DND-41 (cell line): Measurements from ENCODE around the gene SOX18.
"Not testable (repeated sequence)": the region's sequence is repeated elsewhere in the genome, so short reads cannot be mapped to it uniquely, and the experiment has no call there.

Experiments used
- ATAC-seq: fragments of 200-7000 bp; cut with Tn5 transposase; 3 replicates; pipeline ENCODE4 v1.9.1; 2021; ENCODE audit warnings: low read depth; ENCODE audit not compliant: insufficient read depth
- DNase-seq: peaks from one replicate; pipeline ENCODE4 v3.0.0-alpha.2; 2020
- H2AFZ ChIP-seq: 2 replicates; pipeline ENCODE4 v1.6.0; 2012; ENCODE audit warnings: low read depth, low read length
- H3K27ac ChIP-seq: 2 replicates; pipeline ENCODE4 v1.5.1; 2012; ENCODE audit warnings: low read length, inconsistent platforms
- H3K27me3 ChIP-seq: fragments of 200-600 bp; sonication (generic); 2 replicates; pipeline ENCODE4 v1.6.0; 2012; ENCODE audit warnings: low read length, mild to moderate bottlenecking, inconsistent platforms; ENCODE audit not compliant: insufficient read depth, poor library complexity
- H3K36me3 ChIP-seq: 2 replicates; pipeline ENCODE4 v1.5.1; 2012; ENCODE audit warnings: low read length, inconsistent platforms; ENCODE audit not compliant: insufficient read depth
- H3K4me1 ChIP-seq: 2 replicates; pipeline ENCODE4 v1.5.1; 2012; ENCODE audit warnings: mild to moderate bottlenecking, low read length; ENCODE audit not compliant: insufficient read depth
- H3K4me2 ChIP-seq: 2 replicates; pipeline ENCODE4 v1.6.0; 2012; ENCODE audit warnings: mild to moderate bottlenecking, moderate library complexity, low read length, inconsistent platforms; ENCODE audit not compliant: insufficient read depth
- H3K4me3 ChIP-seq, 2 experiments: fragments of 200-600 bp in 1 of 2; shearing (Covaris generic) in 1 of 2; 2 replicates each; pipeline ENCODE4 v1.5.1; 2012 to 2016; ENCODE audit warnings: inconsistent platforms in 2 of 2, low read length in 2 of 2, mild to moderate bottlenecking in 2 of 2, low read depth in 1 of 2, moderate library complexity in 1 of 2
- H3K79me2 ChIP-seq: 2 replicates; pipeline ENCODE4 v1.6.0; 2012; ENCODE audit warnings: low read length, inconsistent platforms; ENCODE audit not compliant: insufficient read depth
- H3K9ac ChIP-seq: 2 replicates; pipeline ENCODE4 v1.6.0; 2012; ENCODE audit warnings: low read depth, mild to moderate bottlenecking, inconsistent platforms, low read length, moderate library complexity
- H3K9me3 ChIP-seq: 2 replicates; pipeline ENCODE4 v1.5.1; 2012; ENCODE audit warnings: low read length, moderate library complexity, mild to moderate bottlenecking, inconsistent platforms; ENCODE audit not compliant: insufficient read depth, severe bottlenecking
- H4K20me1 ChIP-seq: 2 replicates; pipeline ENCODE4 v1.6.0; 2012; ENCODE audit warnings: low read length; ENCODE audit not compliant: insufficient read depth
- EZH2 ChIP-seq: IDR thresholded peaks from 3 replicates; pipeline ENCODE4 v1.6.1; 2012; ENCODE audit warnings: borderline replicate concordance, low read depth, mild to moderate bottlenecking, moderate library complexity, low read length, inconsistent platforms; ENCODE audit not compliant: severe bottlenecking
- TF ChIP-seq, protein P1 (sequence below): IDR thresholded peaks from 2 replicates; pipeline ENCODE4 v1.5.1; 2012; ENCODE audit warnings: borderline replicate concordance, low read length, moderate library complexity, mild to moderate bottlenecking; ENCODE audit not compliant: poor library complexity, severe bottlenecking; ENCODE audit errors: extremely low read depth

Gene SOX18

DNA sequence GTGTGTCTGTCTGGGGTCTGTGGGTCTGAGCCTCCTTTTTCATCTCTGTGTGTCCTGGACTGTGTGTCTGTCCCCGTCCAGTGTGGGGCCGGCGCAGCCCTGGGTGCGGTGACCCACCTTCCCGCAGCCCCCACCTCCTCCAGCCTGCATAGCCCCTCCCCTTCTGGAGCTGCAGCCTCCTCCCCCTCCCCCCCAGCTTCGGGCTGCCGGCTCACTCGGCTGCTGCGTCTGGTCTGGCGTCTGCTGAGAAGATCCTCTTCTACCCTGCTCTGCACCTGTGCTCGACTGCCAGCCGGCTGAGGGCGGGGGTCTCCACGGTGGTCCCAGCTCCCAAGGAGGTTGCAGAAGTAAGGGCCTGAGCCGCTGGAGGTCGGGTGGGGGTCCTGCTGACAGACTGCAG lies 42.3 kb upstream of the SOX18 start:
- peaks cover 4% of the 10 kb centered on the region for H3K9me3 ChIP-seq
- no peak overlapping the region for H2AFZ ChIP-seq
- no peak for DNase-seq
- H3K36me3 ChIP-seq = no peaks in the 10 kb centered on the region
- H3K4me1 ChIP-seq = no peaks in the 10 kb centered on the region
- TF ChIP-seq, protein P1, sequence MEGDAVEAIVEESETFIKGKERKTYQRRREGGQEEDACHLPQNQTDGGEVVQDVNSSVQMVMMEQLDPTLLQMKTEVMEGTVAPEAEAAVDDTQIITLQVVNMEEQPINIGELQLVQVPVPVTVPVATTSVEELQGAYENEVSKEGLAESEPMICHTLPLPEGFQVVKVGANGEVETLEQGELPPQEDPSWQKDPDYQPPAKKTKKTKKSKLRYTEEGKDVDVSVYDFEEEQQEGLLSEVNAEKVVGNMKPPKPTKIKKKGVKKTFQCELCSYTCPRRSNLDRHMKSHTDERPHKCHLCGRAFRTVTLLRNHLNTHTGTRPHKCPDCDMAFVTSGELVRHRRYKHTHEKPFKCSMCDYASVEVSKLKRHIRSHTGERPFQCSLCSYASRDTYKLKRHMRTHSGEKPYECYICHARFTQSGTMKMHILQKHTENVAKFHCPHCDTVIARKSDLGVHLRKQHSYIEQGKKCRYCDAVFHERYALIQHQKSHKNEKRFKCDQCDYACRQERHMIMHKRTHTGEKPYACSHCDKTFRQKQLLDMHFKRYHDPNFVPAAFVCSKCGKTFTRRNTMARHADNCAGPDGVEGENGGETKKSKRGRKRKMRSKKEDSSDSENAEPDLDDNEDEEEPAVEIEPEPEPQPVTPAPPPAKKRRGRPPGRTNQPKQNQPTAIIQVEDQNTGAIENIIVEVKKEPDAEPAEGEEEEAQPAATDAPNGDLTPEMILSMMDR = no peak
- no peak overlapping the region for H3K4me2 ChIP-seq
- no peak overlapping the region for H3K27ac ChIP-seq
- H3K27me3 ChIP-seq = peaks cover 5% of the 10 kb centered on the region
- H3K9ac ChIP-seq = no peak overlapping the region
- H4K20me1 ChIP-seq = peaks cover 19% of the 10 kb centered on the region
- no peak overlapping the region for H3K4me3 ChIP-seq
- ATAC-seq = peak; percentile 32
- no peaks in the 10 kb centered on the region for H3K79me2 ChIP-seq

DNA sequence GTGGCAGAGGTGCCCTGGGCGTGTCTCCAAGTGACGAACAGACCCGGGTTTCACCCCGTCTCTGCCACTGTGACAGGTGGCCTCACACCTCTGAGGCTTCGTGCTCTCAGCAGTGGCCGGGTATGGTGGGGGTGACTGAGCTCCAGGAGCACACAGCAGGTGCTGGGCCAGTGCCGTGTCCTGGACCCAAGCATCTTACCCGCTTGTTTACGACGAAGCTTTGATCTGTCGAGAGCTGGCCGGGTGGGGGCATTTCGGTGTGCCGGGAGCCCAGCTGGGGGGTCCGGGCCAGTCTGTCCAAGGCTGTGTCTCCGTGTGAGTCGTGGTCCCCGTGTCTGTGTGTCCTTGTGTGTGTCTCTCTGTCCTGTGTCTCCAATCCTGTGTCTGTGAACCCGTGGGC lies 41.9 kb upstream of the SOX18 start:
- Histone ChIP-seq H2AFZ (no peak overlapping the region), H3K9ac (no peak overlapping the region), H3K4me1 (no peaks in the 10 kb centered on the region), H3K27me3 (peaks cover 5% of the 10 kb centered on the region), H3K27ac (no peak overlapping the region), H3K4me3 (no peak overlapping the region), H3K79me2 (no peaks in the 10 kb centered on the region), H3K4me2 (no peak overlapping the region), H3K36me3 (no peaks in the 10 kb centered on the region), H3K9me3 (peaks cover 4% of the 10 kb centered on the region), H4K20me1 (peaks cover 19% of the 10 kb centered on the region)
- DNase-seq (no peak), ATAC-seq (no peak)
- TF ChIP-seq EZH2 = no peak
- TF ChIP-seq, protein P1 = no peak

DNA sequence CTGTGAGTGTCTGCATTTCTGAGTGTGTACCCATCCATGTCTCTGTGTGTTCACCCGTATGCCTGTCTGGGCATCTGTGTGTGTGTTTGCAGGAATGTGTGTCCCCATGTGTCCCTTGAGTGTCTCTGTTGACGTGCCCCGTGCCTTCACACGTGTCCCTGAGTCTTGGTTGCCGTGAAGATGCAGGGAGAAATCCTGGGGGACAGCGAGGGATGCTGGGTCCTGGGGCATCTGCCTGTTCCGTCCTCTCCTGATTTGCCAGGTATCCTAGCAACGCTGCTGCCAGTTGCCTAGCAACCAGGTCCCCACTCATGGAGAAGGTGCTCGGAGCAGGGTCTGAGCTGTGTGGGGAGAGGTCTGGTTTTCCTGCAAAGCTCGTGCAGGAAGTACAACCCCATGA lies 40.7 kb upstream of the SOX18 start:
- Histone ChIP-seq H2AFZ (no peak overlapping the region), H3K36me3 (no peaks in the 10 kb centered on the region), H3K4me1 (no peaks in the 10 kb centered on the region), H4K20me1 (peaks cover 19% of the 10 kb centered on the region), H3K9me3 (peaks cover 4% of the 10 kb centered on the region), H3K4me3 (no peak overlapping the region), H3K79me2 (no peaks in the 10 kb centered on the region), H3K27ac (no peak overlapping the region), H3K9ac (no peak overlapping the region), H3K27me3 (peaks cover 11% of the 10 kb centered on the region), H3K4me2 (no peak overlapping the region)
- TF ChIP-seq EZH2 = no peak
- TF ChIP-seq, protein P1 = no peak
- no peak for ATAC-seq
- DNase-seq = no peak

DNA sequence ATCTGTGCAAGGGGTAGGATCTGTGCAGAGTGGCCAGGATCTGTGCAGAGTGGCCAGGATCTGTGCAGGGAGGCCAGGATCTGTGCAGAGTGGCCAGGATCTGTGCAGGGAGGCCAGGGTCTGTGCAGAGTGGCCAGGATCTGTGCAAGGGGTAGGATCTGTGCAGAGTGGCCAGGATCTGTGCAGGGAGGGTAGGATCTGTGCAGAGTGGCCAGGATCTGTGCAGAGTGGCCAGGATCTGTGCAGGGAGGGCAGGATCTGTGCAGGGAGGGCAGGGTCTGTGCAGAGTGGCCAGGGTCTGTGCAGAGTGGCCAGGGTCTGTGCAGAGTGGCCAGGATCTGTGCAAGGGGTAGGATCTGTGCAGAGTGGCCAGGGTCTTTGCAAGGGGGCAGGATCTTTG lies 39.1 kb upstream of the SOX18 start:
- not testable (repeated sequence) for H3K36me3 ChIP-seq, H3K9ac ChIP-seq, H3K4me2 ChIP-seq, H3K27ac ChIP-seq, ATAC-seq, H2AFZ ChIP-seq, H3K4me3 ChIP-seq, H3K79me2 ChIP-seq, DNase-seq, H3K9me3 ChIP-seq
- H3K27me3 ChIP-seq = peaks cover 27% of the 10 kb centered on the region
- H3K4me1 ChIP-seq = peaks cover 12% of the 10 kb centered on the region
- peaks cover 19% of the 10 kb centered on the region for H4K20me1 ChIP-seq

DNA sequence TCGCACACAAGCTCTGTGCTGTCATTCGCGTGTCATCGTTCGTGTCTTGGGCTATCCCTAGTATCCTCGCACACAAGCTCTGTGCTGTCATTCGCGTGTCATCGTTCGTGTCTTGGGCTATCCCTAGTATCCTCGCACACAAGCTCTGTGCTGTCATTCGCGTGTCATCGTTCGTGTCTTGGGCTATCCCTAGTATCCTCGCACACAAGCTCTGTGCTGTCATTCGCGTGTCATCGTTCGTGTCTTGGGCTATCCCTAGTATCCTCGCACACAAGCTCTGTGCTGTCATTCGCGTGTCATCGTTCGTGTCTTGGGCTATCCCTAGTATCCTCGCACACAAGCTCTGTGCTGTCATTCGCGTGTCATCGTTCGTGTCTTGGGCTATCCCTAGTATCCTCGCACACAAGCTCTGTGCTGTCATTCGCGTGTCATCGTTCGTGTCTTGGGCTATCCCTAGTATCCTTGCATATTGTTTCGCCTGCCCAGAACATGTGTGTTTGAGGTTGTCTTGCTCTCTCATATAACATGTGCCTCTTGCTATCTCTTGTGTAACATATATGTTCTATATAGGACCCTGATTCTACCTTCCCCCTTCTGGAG lies 37.9 kb upstream of the SOX18 start:
- not testable (repeated sequence) for H3K79me2 ChIP-seq, DNase-seq, H3K4me3 ChIP-seq, ATAC-seq, H2AFZ ChIP-seq, H3K27ac ChIP-seq, H3K4me2 ChIP-seq, H3K9me3 ChIP-seq, H3K9ac ChIP-seq, H3K36me3 ChIP-seq
- Histone ChIP-seq H4K20me1 (peaks cover 18% of the 10 kb centered on the region), H3K4me1 (peaks cover 21% of the 10 kb centered on the region), H3K27me3 (peaks cover 36% of the 10 kb centered on the region)
